HG02870 (cell line): ENCODE data around the gene KNOP1.

Source experiments
- ATAC-seq: cut with Tn5 transposase; IDR thresholded peaks from one replicate; pipeline ENCODE4 v1.9.1; 2021; ENCODE audit warnings: mild to moderate bottlenecking, moderate library complexity; ENCODE audit not compliant: unreplicated experiment

The KNOP1 gene

GRCh38 chr16:19708296-19709205 lies 9.5 kb downstream of the KNOP1 start:
- ATAC-seq: no peak

DNA sequence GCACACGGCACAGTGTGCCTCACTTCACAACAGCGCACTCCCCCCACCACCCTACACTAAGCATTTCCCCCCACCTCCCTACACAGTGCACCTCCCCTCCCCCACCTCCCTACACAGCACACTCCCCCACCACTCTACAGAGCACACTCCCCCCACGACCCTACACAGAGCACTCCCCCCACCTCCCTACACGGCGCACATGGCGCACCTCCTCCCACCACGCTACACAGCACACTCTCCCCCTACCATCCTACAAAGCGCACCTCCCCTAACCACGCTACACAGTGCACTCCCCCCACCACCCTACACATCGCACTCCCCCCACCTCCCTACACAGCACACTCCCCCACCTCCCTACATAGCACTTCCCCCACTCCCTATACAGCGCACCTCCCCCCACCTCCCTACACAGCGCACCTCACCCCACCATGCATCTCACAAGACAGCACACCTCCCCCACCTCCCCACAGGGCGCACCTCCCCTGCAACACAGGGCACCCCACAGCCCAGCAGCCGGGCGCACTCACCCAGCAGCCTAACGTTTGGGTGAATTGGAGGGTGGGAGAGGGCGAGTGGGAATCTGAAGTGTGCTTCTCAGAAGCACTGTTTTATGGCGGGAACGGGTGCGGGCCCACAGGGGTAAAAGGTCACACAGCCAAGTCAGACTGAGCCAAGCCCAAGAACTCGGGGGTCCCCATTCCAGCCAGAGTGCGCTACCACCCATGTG lies 10.3 kb downstream of the KNOP1 start:
- ATAC-seq: no peak

DNA sequence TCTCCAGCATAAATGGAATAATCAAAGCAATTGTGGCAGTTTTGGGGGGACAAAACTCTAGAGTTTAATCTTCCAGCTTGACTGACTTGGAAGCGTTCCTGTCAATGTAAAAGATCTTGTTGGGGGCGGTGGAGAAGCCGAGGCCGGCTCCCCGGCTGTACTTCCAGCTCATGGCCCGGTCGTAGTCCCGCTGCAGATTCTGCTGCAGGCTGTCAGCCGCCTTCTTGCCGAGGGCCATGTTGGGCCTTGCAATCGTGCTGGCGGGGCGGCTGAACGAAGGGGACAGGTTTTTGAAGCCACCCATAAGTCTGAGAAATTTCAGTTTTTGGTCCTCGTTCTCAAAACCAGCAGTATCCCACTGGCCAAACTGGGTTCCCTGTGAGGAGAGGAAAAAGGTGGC lies 11.2 kb downstream of the KNOP1 start:
- no peak for ATAC-seq

- ATAC-seq: no peak
These were observed 12.2 kb downstream of the KNOP1 start for GRCh38 chr16:19705843-19706242.

GRCh38 chr16:19705146-19705501 lies 12.9 kb downstream of the KNOP1 start:
- no peak for ATAC-seq

DNA sequence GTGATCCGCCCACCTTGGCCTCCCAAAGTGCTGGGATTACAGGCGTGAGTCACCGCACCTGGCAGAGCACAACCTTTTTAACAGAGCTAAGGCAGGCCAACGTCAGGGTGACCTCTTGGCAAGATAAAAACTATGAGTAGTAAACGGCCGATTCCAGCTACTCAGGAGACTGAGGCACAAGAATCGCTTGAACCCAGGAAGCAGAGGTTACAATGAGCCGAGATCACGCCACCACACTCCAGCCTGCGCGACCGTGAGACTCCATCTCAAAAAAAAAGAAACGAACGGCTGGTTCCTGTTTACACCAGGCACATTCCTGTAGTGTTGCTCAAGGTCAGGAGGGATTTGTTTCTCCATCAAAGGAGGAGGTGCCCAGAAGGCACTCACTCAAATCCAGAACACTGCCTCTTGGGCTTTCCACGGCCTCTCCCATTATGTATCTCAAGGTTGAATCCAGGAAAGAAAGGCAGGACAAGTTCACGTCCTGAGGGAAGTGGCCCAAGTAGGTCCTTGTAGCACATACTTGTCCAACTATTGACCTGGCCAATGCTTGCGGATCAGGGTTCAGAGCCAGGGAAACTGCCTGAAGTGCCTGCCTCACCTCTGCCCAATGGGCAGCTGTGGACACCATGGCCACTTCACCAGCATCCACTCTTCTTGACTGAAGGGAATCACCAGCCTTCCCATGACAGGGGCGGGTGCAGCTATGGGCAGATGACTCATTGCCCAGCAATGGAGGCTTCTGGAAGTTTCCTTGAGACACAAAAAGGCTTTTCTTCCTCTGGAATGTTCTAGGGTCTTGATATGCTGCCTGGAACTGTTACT lies 13.5 kb downstream of the KNOP1 start:
- no peak for ATAC-seq

- ATAC-seq: no peak
These were observed 14.7 kb downstream of the KNOP1 start for GRCh38 chr16:19703172-19703889.

- no peak for ATAC-seq
These were observed 16.9 kb downstream of the KNOP1 start for GRCh38 chr16:19701091-19701490.

DNA sequence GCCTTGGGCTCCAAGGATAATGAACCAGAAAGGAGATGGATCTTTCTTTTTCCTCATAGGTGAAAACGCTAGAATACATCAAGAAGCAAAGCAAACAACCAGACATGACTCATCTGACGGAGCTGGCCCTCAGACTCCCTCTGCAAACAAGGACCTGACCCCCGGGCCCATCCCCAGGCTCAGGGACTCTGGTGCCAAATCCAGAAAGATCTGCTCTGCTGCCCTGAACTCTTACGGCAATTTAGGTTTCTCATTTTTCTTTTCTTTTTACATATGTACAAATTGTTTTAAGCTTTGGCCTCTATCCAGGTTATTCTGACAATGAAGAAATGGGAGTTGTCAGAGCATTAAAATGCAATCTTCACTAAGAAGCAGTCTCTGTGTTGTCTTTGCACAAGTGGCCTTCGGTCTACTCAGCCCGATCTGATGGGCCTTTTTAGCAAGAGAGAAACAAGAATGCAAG lies 17.7 kb downstream of the KNOP1 start:
- no peak for ATAC-seq

DNA sequence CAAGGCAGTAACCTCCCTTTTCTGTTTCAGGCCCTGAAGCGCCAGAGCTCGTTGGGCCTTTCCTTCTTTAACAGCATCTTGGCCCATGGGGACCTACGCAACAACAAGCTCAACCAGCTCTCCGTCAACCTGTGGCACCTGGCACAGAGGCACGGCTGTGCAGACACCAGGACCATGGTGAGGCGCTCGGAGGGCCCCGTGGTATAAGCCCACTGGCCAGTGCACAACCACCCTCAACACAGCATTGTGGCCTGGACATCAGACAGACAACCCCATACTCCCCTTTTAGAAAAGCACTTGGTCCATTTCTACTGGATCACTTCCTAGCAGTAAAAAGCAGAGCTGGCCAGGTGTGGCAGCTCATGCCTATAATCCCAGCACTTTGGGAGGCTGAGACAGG lies 18.6 kb downstream of the KNOP1 start:
- ATAC-seq: no peak

- no peak for ATAC-seq
These were observed 19.3 kb downstream of the KNOP1 start for GRCh38 chr16:19698480-19699465.

GRCh38 chr16:19697756-19698318 lies 20.2 kb downstream of the KNOP1 start:
- ATAC-seq: no peak

GRCh38 chr16:19696961-19697360 lies 21.1 kb downstream of the KNOP1 start:
- no peak for ATAC-seq

DNA sequence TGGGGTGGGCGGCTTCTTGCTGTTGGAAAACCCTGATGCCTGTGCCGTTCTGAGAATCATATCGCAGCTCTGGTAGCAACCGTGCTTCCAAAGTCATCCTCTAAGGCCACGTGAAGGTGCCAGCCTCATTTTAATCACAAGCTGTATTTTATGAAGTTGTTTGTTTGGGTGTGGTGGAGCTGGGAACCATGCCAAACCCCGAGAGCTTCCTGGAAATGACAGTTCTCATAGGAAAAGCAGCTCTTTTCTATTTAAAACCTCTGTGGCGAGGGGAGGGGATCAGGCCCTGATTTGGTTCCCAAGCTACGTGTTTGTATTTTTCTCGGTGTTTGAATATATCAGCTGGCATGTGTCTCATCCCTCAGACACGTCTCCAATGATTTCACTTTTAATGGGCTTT lies 21.7 kb downstream of the KNOP1 start:
- no peak for ATAC-seq

GRCh38 chr16:19694989-19695388 lies 23.0 kb downstream of the KNOP1 start:
- ATAC-seq: no peak

DNA sequence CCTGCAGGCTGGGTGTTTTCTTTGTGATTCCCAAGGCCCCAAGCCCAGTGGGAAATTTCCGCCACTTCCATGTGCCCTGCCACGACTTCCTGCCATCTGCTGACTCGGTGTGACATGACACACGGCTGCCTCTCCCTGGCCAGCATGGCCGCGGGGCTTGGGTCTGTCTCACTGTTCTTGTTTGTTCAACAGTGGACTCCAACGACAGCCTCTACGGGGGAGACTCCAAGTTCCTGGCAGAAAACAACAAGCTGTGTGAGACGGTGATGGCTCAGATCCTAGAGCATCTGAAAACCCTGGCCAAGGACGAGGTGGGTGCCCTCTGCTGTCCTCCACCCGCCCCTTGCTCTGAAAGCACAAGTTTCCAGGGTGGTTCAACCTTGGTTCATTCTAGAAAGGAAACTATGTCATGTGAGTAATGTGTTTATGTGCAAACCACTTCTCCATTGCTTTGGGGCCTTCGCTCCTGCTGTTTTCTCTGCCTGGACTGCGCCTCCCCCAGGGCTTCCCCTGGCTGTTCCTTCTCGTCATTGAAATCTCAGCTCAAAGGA lies 26.8 kb downstream of the KNOP1 start:
- no peak for ATAC-seq

- ATAC-seq: no peak
These were observed 27.8 kb downstream of the KNOP1 start for GRCh38 chr16:19690196-19690595.

- no peak for ATAC-seq
These were observed 28.7 kb downstream of the KNOP1 start for GRCh38 chr16:19689342-19689741.
